ENCODE data around the gene DDN. TPM values are rescaled to one million over a fixed set of nuclear protein-coding genes. Genes with fewer than 3 reads are reported as not detected.

DDN gene
- total RNA-seq, 1 donor from 2014 or later = 6.4 TPM

GRCh38 chr12:48946943-48947342, 52.2 kb downstream of the DDN start:
- DNase-seq = no peak
- Mint-ChIP-seq H3K9me3 (ENCODE audit: unreplicated experiment) (peaks cover 4% of the 10 kb centered on the region), H3K36me3 (ENCODE audit: unreplicated experiment) (no peaks in the 10 kb centered on the region), H3K27ac (ENCODE audit: unreplicated experiment) (no peak overlapping the region), H3K27me3 (ENCODE audit: unreplicated experiment) (peaks cover 5% of the 10 kb centered on the region), H3K4me3 (ENCODE audit: unreplicated experiment) (no peak overlapping the region), H3K4me1 (ENCODE audit: low read depth, unreplicated experiment) (peaks cover 13% of the 10 kb centered on the region)
- no peak for TF ChIP-seq CTCF (IDR thresholded peaks at IDR 0.05; ENCODE audit: partially characterized antibody, unreplicated experiment)

- no peaks in the 10 kb centered on the region for H3K36me3 Mint-ChIP-seq (ENCODE audit: unreplicated experiment)
- peaks cover 13% of the 10 kb centered on the region for H3K4me1 Mint-ChIP-seq (ENCODE audit: low read depth, unreplicated experiment)
- no peak for TF ChIP-seq CTCF (IDR thresholded peaks at IDR 0.05; ENCODE audit: partially characterized antibody, unreplicated experiment)
- no peak overlapping the region for H3K27ac Mint-ChIP-seq (ENCODE audit: unreplicated experiment)
- H3K27me3 Mint-ChIP-seq (ENCODE audit: unreplicated experiment) = peaks cover 5% of the 10 kb centered on the region
- DNase-seq = no peak
- no peak overlapping the region for H3K4me3 Mint-ChIP-seq (ENCODE audit: unreplicated experiment)
- H3K9me3 Mint-ChIP-seq (ENCODE audit: unreplicated experiment) = peaks cover 4% of the 10 kb centered on the region
Observed at GRCh38 chr12:48946205-48946604, 53.0 kb downstream of the DDN start.

Other genes with a start within 250 kb of the DDN start
- 17.4 TPM for gene ADCY6, start 210.3 kb downstream of the DDN start, total RNA-seq (ENCODE audit: unreplicated experiment)
- 155 TPM for gene CACNB3, start 180.9 kb downstream of the DDN start, total RNA-seq (ENCODE audit: unreplicated experiment)
- gene DDX23, start 147.2 kb downstream of the DDN start, total RNA-seq (ENCODE audit: unreplicated experiment) = 65.7 TPM
- gene RND1, start 133.5 kb downstream of the DDN start, total RNA-seq (ENCODE audit: unreplicated experiment) = 1.8 TPM
- gene FKBP11, start 73.9 kb downstream of the DDN start, total RNA-seq (ENCODE audit: unreplicated experiment) = 12.3 TPM
- 162 TPM for gene ARF3, start 41.9 kb downstream of the DDN start, total RNA-seq (ENCODE audit: unreplicated experiment)
- gene WNT10B, start 27.6 kb downstream of the DDN start, total RNA-seq (ENCODE audit: unreplicated experiment) = not detected
- not detected for gene WNT1, start 21.1 kb downstream of the DDN start, total RNA-seq (ENCODE audit: unreplicated experiment)
- 58.2 TPM for gene PRKAG1, start 19.4 kb upstream of the DDN start, total RNA-seq (ENCODE audit: unreplicated experiment)
- gene KMT2D, start 61.4 kb upstream of the DDN start, total RNA-seq (ENCODE audit: unreplicated experiment) = 144 TPM
- gene RHEBL1, start 70.6 kb upstream of the DDN start, total RNA-seq (ENCODE audit: unreplicated experiment) = 2.3 TPM
- gene DHH, start 95.4 kb upstream of the DDN start, total RNA-seq (ENCODE audit: unreplicated experiment) = 1.2 TPM
- gene LMBR1L, start 111.5 kb upstream of the DDN start, total RNA-seq (ENCODE audit: unreplicated experiment) = 371 TPM
- 924 TPM for gene TUBA1B, start 132.0 kb upstream of the DDN start, total RNA-seq (ENCODE audit: unreplicated experiment)
- gene TUBA1A, start 189.7 kb upstream of the DDN start, total RNA-seq (ENCODE audit: unreplicated experiment) = 7,184 TPM